Right renal pelvis (tissue), 4 donors: ENCODE results near the gene SFMBT1. TPM values are rescaled to one million over a fixed set of nuclear protein-coding genes. Genes with fewer than 3 reads are reported as not detected.

ENCODE experiments used
- DNase-seq, 4 donors: peaks; one replicate each; pipeline ENCODE4 v3.0.0-alpha.2; 2013; ENCODE audit warnings: low read depth in 4 of 4, low spot score in 3 of 4, missing footprints in 1 of 4
- polyA plus RNA-seq, 4 donors: library from polyadenylated mRNA; unstranded; fragments of 120-200 nt; gene quantifications; one replicate each; pipeline ENCODE4 v1.2.1, GENCODE V29; 2013; ENCODE audit not compliant: insufficient read length in 4 of 4

SFMBT1 gene
- polyA plus RNA-seq, 4 donors: 8.5 to 12.5 (median 9.5) TPM

DNA sequence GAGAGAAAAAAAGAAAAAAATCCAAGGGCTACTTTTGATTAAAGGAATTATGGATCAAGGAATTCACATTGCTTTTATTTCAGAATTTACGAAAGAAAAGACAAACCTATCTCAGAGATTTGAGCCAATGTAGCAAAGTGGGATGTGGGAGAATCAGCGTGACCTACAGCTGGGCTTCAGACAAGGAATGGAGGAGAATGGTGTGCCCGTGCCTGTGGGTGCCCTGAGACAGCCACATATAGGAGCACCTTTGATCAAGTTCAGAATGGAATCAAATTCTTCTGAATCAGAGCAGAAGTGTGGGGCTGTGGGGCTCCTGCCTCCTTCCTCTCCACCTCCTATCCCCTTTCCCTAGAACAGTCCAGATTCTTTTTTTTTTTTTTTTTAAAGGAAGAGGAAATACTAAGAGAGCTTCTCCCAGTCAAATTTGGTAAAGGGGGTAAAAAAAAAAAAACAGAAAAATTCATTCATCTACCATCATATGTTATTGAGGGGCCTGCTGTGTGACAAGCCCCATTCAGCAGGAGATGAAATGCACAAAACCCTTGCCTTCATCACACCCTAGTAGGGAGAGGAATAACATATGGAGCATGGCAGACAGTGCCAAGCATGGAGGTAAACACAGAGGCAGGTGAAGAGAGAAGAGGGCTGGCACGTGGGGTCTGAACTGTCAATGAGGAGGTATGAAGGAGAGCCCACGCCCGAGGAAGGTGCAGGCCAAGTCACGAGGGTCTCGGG, 186.0 kb downstream of the SFMBT1 start:
- no peak for DNase-seq

GRCh38 chr3:52857864-52858263, 188.0 kb downstream of the SFMBT1 start:
- DNase-seq: no peak

GRCh38 chr3:52857133-52857532, 188.7 kb downstream of the SFMBT1 start:
- no peak for DNase-seq

DNA sequence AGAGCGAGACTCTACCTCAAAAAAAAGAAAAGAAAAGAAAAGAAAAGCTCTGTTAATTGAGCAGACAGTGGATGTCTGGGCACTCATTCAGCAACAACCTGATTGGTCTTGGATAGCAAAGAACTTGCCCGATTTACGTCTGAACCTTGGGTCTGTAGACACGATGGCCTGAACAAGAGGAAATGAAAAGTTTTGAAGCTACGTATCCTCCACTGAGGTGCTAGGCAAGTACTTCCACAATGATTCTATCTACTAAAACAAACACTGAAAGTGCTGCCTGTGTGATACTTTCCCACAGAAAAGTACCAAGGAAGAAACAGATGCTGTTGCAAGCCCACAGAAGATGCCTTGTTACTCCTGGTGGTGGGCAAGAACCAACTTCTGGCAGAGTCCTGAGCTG, 189.2 kb downstream of the SFMBT1 start:
- no peak for DNase-seq

DNA sequence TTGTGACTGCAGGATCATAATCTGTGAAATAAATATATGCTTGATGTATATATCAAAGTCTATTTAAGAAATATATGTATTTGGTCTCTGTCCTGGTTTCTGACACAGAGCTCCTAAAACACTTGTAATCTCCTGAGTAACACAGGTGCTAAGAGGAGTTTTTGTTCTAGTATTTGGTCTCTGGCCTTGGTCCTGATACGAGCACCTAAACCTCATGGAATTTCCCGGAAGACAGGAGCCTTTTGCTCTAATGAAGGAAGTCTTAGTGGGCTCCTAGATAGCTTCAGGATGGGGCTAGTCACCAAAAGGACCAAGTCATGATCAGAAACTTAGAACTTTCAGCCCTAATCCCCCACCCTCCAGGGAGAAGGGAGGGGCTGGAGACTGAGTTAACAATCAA, 191.9 kb downstream of the SFMBT1 start:
- DNase-seq: no peak

Other genes starting within 250 kb of the SFMBT1 start
- 1 to 10 TPM; 5.2 to 7.3 (median 6.9) TPM for gene ITIH4, start 215.4 kb downstream of the SFMBT1 start, polyA plus RNA-seq
- 1 to 10 TPM in 1 of 4 donors, under 1 TPM in 2, not detected in 1; 0.60 to 1.0 (median 0.62) TPM for gene MUSTN1, start 211.1 kb downstream of the SFMBT1 start, polyA plus RNA-seq
- 10 to 100 TPM; 13.4 to 15.8 (median 14.5) TPM for gene STIMATE, start 148.5 kb downstream of the SFMBT1 start, polyA plus RNA-seq
- 10 to 100 TPM; 24.8 to 31.8 (median 27.3) TPM for gene RFT1, start 84.4 kb upstream of the SFMBT1 start, polyA plus RNA-seq
- 10 to 100 TPM; 20.0 to 25.5 (median 22.6) TPM for gene PRKCD, start 115.1 kb upstream of the SFMBT1 start, polyA plus RNA-seq
- gene TKT, start 209.9 kb upstream of the SFMBT1 start, polyA plus RNA-seq: 100 to 1,000 TPM in 3 of 4 donors, 10 to 100 TPM in 1; 94.5 to 129 (median 101) TPM